RWPE2 (cell line): ENCODE results near the gene NPIPA5.
"Not testable (repeated sequence)": the region's sequence is repeated elsewhere in the genome, so short reads cannot be mapped to it uniquely, and the experiment has no call there.

ENCODE experiments used
- ATAC-seq: fragments of 200-7000 bp; cut with Tn5 transposase; 3 replicates; pipeline ENCODE4 v1.9.1; 2021; ENCODE audit warnings: low read depth
- DNase-seq: peaks from one replicate; pipeline ENCODE4 v3.0.0-alpha.2; 2020; ENCODE audit warnings: low spot score
- H3K27ac ChIP-seq: fragments of 450-650 bp; 2 replicates; pipeline ENCODE4 v1.5.1; 2017; ENCODE audit warnings: mild to moderate bottlenecking; ENCODE audit not compliant: poor library complexity, severe bottlenecking
- H3K27me3 ChIP-seq: fragments of 250-450 bp; sonication (Bioruptor Pico); 2 replicates; pipeline ENCODE4 v1.5.1; 2021; ENCODE audit warnings: mild to moderate bottlenecking, moderate library complexity; ENCODE audit not compliant: insufficient read depth, poor library complexity, severe bottlenecking
- H3K36me3 ChIP-seq: fragments of 250-450 bp; sonication (Bioruptor Pico); 2 replicates; pipeline ENCODE4 v1.5.1; 2020; ENCODE audit warnings: low read depth, mild to moderate bottlenecking, moderate library complexity
- H3K4me1 ChIP-seq: fragments of 250-450 bp; sonication (Bioruptor Pico); 2 replicates; pipeline ENCODE4 v1.5.1; 2021; ENCODE audit warnings: mild to moderate bottlenecking, moderate library complexity; ENCODE audit not compliant: insufficient read depth, poor library complexity, severe bottlenecking
- H3K4me3 ChIP-seq: fragments of 250-450 bp; sonication (Bioruptor Pico); 2 replicates; pipeline ENCODE4 v1.5.1; 2021; ENCODE audit warnings: mild to moderate bottlenecking, moderate library complexity; ENCODE audit not compliant: severe bottlenecking
- H3K9me3 ChIP-seq: fragments of 250-450 bp; sonication (Bioruptor Pico); 2 replicates; pipeline ENCODE4 v1.5.1; 2021; ENCODE audit warnings: mild to moderate bottlenecking, moderate library complexity; ENCODE audit not compliant: severe bottlenecking

Gene NPIPA5

GRCh38 chr16:15314562-15314961 is 63.5 kb downstream of the NPIPA5 start:
- DNase-seq = not testable (repeated sequence)
- peak; percentile 64 for ATAC-seq

More at GRCh38 chr16:15314562-15314961, 63.5 kb downstream of the NPIPA5 start:
- H3K4me1 ChIP-seq, H3K36me3 ChIP-seq, H3K4me3 ChIP-seq, H3K27ac ChIP-seq, H3K27me3 ChIP-seq, H3K9me3 ChIP-seq: not testable (repeated sequence)
